Measurements from ENCODE around the gene TPK1.

The TPK1 gene

GRCh38 chr7:144428431-144428830 lies 407.4 kb downstream of the TPK1 start:
- TF ChIP-seq CTCF (IDR thresholded peaks at IDR 0.05) = no peak

GRCh38 chr7:144416341-144416740 lies 419.5 kb downstream of the TPK1 start:
- no peak for TF ChIP-seq CTCF (IDR thresholded peaks at IDR 0.05)

- no peak for TF ChIP-seq CTCF (IDR thresholded peaks at IDR 0.05)
These were observed 420.0 kb downstream of the TPK1 start for GRCh38 chr7:144415858-144416257.

- TF ChIP-seq CTCF (IDR thresholded peaks at IDR 0.05) = no peak
These were observed 421.0 kb downstream of the TPK1 start for GRCh38 chr7:144414815-144415214.

- no peak for TF ChIP-seq CTCF (IDR thresholded peaks at IDR 0.05)
These were observed 425.4 kb downstream of the TPK1 start for GRCh38 chr7:144410441-144410840.

GRCh38 chr7:144408121-144408520 lies 427.7 kb downstream of the TPK1 start:
- TF ChIP-seq CTCF (IDR thresholded peaks at IDR 0.05) = no peak

GRCh38 chr7:144407266-144407931 lies 428.5 kb downstream of the TPK1 start:
- no peak for TF ChIP-seq CTCF (IDR thresholded peaks at IDR 0.05)

- TF ChIP-seq CTCF (IDR thresholded peaks at IDR 0.05) = no peak
These were observed 430.9 kb downstream of the TPK1 start for GRCh38 chr7:144404946-144405345.
